HEK293T (cell line): ENCODE data around the gene STARD13.

ENCODE experiments used
- BHLHE40 ChIP-seq: fragments of 450-650 bp; IDR thresholded peaks from 2 replicates; pipeline ENCODE4 v1.6.1; 2016; ENCODE audit warnings: mild to moderate bottlenecking, moderate library complexity, borderline replicate concordance
- CTBP1 ChIP-seq: fragments of 450-650 bp; IDR thresholded peaks from 2 replicates; pipeline ENCODE4 v1.6.1; 2016; ENCODE audit warnings: borderline replicate concordance
- ELF4 ChIP-seq: fragments of 450-650 bp; IDR thresholded peaks from 2 replicates; pipeline ENCODE4 v1.6.1; 2017; ENCODE audit warnings: antibody characterized with exemption
- FOXA1 ChIP-seq: fragments of 450-650 bp; IDR thresholded peaks from 2 replicates; pipeline ENCODE4 v1.6.1; 2016; ENCODE audit warnings: mild to moderate bottlenecking
- FOXK2 ChIP-seq: fragments of 450-650 bp; IDR thresholded peaks from 2 replicates; pipeline ENCODE4 v1.6.1; 2016; ENCODE audit warnings: mild to moderate bottlenecking
- FOXM1 ChIP-seq: fragments of 450-650 bp; IDR thresholded peaks from 2 replicates; pipeline ENCODE4 v1.6.1; 2017; ENCODE audit warnings: mild to moderate bottlenecking, borderline replicate concordance
- L3MBTL2 ChIP-seq: fragments of 450-650 bp; conservative IDR thresholded peaks from 2 replicates; pipeline ENCODE4 v1.6.1; 2016; ENCODE audit warnings: mild to moderate bottlenecking
- LEF1 ChIP-seq: fragments of 450-650 bp; IDR thresholded peaks from 2 replicates; pipeline ENCODE4 v1.6.1; 2017; ENCODE audit warnings: mild to moderate bottlenecking, borderline replicate concordance
- NFRKB ChIP-seq: fragments of 450-650 bp; IDR thresholded peaks from 2 replicates; pipeline ENCODE4 v1.6.1; 2016; ENCODE audit warnings: mild to moderate bottlenecking, moderate library complexity
- SP1 ChIP-seq: fragments of 450-650 bp; IDR thresholded peaks from 2 replicates; pipeline ENCODE4 v1.6.1; 2017
- SUZ12 ChIP-seq: fragments of 450-650 bp; IDR thresholded peaks from 2 replicates; pipeline ENCODE4 v1.6.1; 2016; ENCODE audit warnings: mild to moderate bottlenecking
- TARDBP ChIP-seq: fragments of 450-650 bp; IDR thresholded peaks from 2 replicates; pipeline ENCODE4 v1.6.1; 2016
- ZNF384 ChIP-seq: fragments of 450-650 bp; IDR thresholded peaks from 2 replicates; pipeline ENCODE4 v1.6.1; 2016
- TF ChIP-seq, protein P1 (sequence below): fragments of 450-650 bp; IDR thresholded peaks from 2 replicates; pipeline ENCODE4 v1.6.1; 2016

DNA sequence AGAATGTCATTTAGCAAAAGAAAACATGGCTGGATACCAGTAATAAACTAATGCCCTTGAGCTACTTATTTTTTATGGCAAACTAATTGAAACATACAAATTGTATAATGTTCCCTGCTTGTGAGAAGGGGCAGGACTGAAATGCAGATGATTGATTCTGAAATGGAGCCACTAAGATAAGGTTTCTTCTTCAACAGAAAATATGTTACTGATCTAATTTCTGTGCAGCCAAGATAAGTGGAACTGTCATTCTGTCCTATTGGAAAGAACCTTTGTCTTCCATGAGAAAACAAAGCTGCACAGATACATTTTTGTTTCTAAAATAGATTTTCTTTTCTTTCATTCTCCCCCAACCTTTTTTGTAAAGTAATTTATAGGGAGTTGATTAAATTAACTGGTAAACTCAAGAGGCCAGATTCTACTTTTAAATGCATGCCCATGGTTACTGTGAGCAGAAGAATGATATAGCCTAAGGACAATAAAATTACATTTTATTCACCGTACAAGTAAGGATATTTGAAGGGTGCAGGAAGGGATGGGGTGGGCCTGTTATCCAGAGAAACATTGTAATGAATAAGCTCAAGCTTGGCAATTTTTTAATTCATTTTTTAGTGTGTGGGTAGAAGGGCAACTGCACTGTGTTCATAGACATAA lies 39.9 kb downstream of the STARD13 start:
- TF ChIP-seq L3MBTL2 (no peak), FOXA1 (no peak), FOXM1 (no peak), SP1 (no peak), SUZ12 (no peak), TARDBP (no peak), BHLHE40 (no peak), ZNF384 (no peak), FOXK2 (no peak), ELF4 (no peak), NFRKB (no peak), CTBP1 (no peak), LEF1 (no peak)
- TF ChIP-seq, protein P1, sequence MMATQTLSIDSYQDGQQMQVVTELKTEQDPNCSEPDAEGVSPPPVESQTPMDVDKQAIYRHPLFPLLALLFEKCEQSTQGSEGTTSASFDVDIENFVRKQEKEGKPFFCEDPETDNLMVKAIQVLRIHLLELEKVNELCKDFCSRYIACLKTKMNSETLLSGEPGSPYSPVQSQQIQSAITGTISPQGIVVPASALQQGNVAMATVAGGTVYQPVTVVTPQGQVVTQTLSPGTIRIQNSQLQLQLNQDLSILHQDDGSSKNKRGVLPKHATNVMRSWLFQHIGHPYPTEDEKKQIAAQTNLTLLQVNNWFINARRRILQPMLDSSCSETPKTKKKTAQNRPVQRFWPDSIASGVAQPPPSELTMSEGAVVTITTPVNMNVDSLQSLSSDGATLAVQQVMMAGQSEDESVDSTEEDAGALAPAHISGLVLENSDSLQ = no peak
